ENCODE measurements around the gene PPP1CA. TPM values are rescaled to one million over a fixed set of nuclear protein-coding genes. Genes with fewer than 3 reads are reported as not detected.
A peak's percentile ranks its signal among the peaks of the same experiment; 100 is the strongest.
"Not testable (repeated sequence)": the region's sequence is repeated elsewhere in the genome, so short reads cannot be mapped to it uniquely, and the experiment has no call there.

Gene PPP1CA
- total and polyA plus RNA-seq, 2 donors (not counting 1 experiment from before 2014, with no cell fraction given): 104 to 135 TPM

DNA sequence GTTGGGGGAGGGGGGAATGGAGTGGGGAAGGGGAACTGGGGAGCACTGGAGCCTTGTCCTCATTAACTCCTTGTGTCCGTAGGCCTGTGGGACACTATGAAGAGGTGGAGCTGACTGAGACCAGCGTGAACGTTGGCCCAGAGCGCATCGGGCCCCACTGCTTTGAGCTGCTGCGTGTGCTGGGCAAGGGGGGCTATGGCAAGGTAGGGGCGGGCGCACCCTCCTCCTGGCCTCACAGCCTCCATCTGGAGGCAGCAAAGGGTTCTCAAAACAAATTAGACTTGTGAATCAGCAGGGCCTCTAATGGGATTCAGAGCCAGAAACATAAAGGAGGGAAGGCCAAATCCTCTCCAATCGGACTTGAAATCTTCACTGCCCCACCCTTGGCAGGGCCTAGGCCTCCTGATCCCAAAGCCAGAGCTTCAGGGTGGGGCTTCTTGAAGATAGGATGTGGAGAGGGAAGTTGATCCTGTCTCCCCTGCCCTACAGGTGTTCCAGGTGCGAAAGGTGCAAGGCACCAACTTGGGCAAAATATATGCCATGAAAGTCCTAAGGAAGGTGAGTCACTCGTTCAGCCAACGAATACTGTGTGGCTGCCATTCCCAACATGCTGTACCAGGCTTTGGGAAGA is 27.5 kb upstream of the PPP1CA start:
- Histone ChIP-seq H3K79me2 (ENCODE audit: control insufficient read depth, insufficient read depth, low read length) (peaks cover 10% of the 10 kb centered on the region), H3K4me2 (ENCODE audit: extremely low read depth, insufficient read depth, low read length) (peak overlapping the region; percentile 93), H3K36me3 (ENCODE audit: control insufficient read depth, insufficient read depth, low read length) (peaks cover 17% of the 10 kb centered on the region), H3K9ac (ENCODE audit: insufficient read depth, low read length) (peak overlapping the region; percentile 90), H3K27me3 (ENCODE audit: control insufficient read depth, insufficient read depth, low read length) (no peaks in the 10 kb centered on the region), H3K4me3 (replicated peaks in 1 of 4; ENCODE audit: control extremely low read depth in 1 of 4, insufficient read depth in 1 of 4, low read depth in 3 of 4, low read length in 4 of 4) (peak overlapping the region; percentile 62 to 93 (median 87)), H3K4me1 (ENCODE audit: control insufficient read depth, extremely low read depth, insufficient read depth, low read length) (peaks cover 2% of the 10 kb centered on the region), H3K9me3 (ENCODE audit: control insufficient read depth, insufficient read depth, low read depth, low read length) (no peaks in the 10 kb centered on the region), H4K20me1 (ENCODE audit: control insufficient read depth, extremely low read depth, insufficient read depth, low read length) (no peaks in the 10 kb centered on the region), H3K27ac (ENCODE audit: insufficient read depth, low read length) (peak overlapping the region; percentile 62), H2AFZ (ENCODE audit: low read length) (no peak overlapping the region)
- no peak for DNase-seq (ENCODE audit: low read depth in 2 of 2)
- TF ChIP-seq, protein P1, sequence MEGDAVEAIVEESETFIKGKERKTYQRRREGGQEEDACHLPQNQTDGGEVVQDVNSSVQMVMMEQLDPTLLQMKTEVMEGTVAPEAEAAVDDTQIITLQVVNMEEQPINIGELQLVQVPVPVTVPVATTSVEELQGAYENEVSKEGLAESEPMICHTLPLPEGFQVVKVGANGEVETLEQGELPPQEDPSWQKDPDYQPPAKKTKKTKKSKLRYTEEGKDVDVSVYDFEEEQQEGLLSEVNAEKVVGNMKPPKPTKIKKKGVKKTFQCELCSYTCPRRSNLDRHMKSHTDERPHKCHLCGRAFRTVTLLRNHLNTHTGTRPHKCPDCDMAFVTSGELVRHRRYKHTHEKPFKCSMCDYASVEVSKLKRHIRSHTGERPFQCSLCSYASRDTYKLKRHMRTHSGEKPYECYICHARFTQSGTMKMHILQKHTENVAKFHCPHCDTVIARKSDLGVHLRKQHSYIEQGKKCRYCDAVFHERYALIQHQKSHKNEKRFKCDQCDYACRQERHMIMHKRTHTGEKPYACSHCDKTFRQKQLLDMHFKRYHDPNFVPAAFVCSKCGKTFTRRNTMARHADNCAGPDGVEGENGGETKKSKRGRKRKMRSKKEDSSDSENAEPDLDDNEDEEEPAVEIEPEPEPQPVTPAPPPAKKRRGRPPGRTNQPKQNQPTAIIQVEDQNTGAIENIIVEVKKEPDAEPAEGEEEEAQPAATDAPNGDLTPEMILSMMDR (conservative IDR thresholded peaks at IDR 0.05 in 1 of 2, IDR thresholded peaks at IDR 0.05 in 1 of 2; ENCODE audit: low read depth in 1 of 2, low read length in 2 of 2): no peak
- TF ChIP-seq EZH2 (IDR thresholded peaks at IDR 0.05; ENCODE audit: low read length, missing control alignments): no peak

DNA sequence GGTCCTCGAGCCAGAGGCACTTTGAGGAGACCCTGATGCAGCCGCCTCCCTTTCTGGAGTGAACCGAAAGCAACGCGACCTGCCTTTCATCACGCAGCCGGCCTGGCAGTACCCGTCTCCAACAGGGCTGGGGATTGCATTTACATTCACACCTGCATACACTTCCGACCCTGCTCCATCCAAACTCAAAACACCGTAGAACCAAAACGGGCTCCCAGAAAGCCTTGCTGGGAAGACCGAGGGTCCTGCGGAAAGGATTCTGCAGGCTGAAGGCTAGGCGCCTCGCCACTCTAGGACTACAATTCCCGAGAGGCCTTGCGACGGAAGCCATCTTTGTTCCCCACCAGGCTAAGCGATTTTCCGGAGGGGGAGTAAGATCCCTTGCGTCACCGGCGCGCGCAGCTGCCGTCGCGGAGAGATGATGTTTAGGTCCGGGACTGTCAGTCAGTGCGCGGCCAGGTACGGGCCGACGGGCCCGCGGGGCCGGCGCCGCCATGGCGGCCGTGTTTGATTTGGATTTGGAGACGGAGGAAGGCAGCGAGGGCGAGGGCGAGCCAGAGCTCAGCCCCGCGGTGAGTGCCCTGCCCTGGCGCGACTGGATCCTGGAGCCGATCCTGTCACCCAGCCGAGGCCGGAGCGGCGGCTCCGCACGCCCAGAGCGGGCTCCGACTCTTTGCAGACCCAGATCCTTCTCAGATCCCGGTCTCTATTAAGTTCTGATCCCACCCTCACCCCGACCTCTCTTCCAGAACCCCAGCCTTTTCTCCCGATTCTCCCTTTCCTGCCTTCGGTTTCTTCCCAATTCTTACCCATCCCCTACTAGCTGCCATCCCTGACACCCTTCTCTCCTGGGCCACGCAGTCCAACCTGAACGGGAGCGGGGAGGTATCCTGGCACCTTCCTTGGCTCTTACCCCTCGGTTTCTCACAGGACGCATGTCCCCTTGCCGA is 26.7 kb upstream of the PPP1CA start, which contains the start of gene RPS6KB2:
RPS6KB2 (plus strand) TSS at position 443 of the 950 bp plus-strand sequence; CDS start at position 495, 52 bp downstream.
- no peaks in the 10 kb centered on the region for H4K20me1 ChIP-seq (ENCODE audit: control insufficient read depth, extremely low read depth, insufficient read depth, low read length)
- DNase-seq (ENCODE audit: low read depth in 2 of 2): peak; percentile 94 to 98
- no peaks in the 10 kb centered on the region for H3K27me3 ChIP-seq (ENCODE audit: control insufficient read depth, insufficient read depth, low read length)
- H3K4me1 ChIP-seq (ENCODE audit: control insufficient read depth, extremely low read depth, insufficient read depth, low read length): peaks cover 2% of the 10 kb centered on the region
- H3K9me3 ChIP-seq (ENCODE audit: control insufficient read depth, insufficient read depth, low read depth, low read length): no peaks in the 10 kb centered on the region
- peaks cover 10% of the 10 kb centered on the region for H3K79me2 ChIP-seq (ENCODE audit: control insufficient read depth, insufficient read depth, low read length)
- H3K36me3 ChIP-seq (ENCODE audit: control insufficient read depth, insufficient read depth, low read length): peaks cover 13% of the 10 kb centered on the region
- TF ChIP-seq, protein P1 (conservative IDR thresholded peaks at IDR 0.05 in 1 of 2, IDR thresholded peaks at IDR 0.05 in 1 of 2; ENCODE audit: low read depth in 1 of 2, low read length in 2 of 2): no peak
- no peak for TF ChIP-seq EZH2 (IDR thresholded peaks at IDR 0.05; ENCODE audit: low read length, missing control alignments)
- peak within 1 kb of the TSS; percentile 68 for H2AFZ ChIP-seq (ENCODE audit: low read length)
- H3K4me3 ChIP-seq (replicated peaks in 1 of 4; ENCODE audit: control extremely low read depth in 1 of 4, insufficient read depth in 1 of 4, low read depth in 3 of 4, low read length in 4 of 4): peak within 1 kb of the TSS; percentile 62 to 93 (median 87)
- peak within 1 kb of the TSS; percentile 90 for H3K9ac ChIP-seq (ENCODE audit: insufficient read depth, low read length)
- H3K4me2 ChIP-seq (ENCODE audit: extremely low read depth, insufficient read depth, low read length): peak within 1 kb of the TSS; percentile 93
- H3K27ac ChIP-seq (ENCODE audit: insufficient read depth, low read length): peak within 1 kb of the TSS; percentile 62

DNA sequence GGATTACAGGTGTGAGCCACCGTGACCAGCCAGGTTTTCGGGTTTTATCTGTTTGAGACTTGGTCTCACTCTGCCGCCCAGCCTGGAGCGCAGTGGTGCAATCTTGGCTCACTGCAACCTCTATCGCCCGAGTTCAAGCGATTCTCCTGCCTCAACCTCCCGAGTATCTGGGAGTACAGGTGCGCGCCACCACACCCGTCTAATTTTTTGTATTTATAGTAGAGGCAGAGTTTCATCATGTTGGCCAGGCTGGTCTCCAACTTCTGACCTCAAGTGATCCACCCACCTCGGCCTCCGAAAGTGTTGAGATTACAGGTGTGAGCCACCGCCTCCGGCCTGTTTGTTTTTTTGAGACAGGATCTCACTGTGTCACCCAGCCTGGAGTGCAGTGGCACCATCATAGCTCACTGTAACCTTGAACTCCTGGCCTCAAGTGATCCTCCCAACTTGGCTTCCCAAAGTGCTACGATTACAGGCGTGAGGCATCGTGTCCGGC is 25.8 kb upstream of the PPP1CA start:
- H3K9me3 ChIP-seq (ENCODE audit: control insufficient read depth, insufficient read depth, low read depth, low read length); H3K27me3 ChIP-seq (ENCODE audit: control insufficient read depth, insufficient read depth, low read length); DNase-seq (ENCODE audit: low read depth in 2 of 2); H3K79me2 ChIP-seq (ENCODE audit: control insufficient read depth, insufficient read depth, low read length); H3K36me3 ChIP-seq (ENCODE audit: control insufficient read depth, insufficient read depth, low read length); H3K4me1 ChIP-seq (ENCODE audit: control insufficient read depth, extremely low read depth, insufficient read depth, low read length); H4K20me1 ChIP-seq (ENCODE audit: control insufficient read depth, extremely low read depth, insufficient read depth, low read length): not testable (repeated sequence)
- peak overlapping the region; percentile 51 for H3K9ac ChIP-seq (ENCODE audit: insufficient read depth, low read length)
- peak overlapping the region; percentile 62 for H3K27ac ChIP-seq (ENCODE audit: insufficient read depth, low read length)
- H2AFZ ChIP-seq (ENCODE audit: low read length): peak overlapping the region; percentile 65
- peak overlapping the region; percentile 49 for H3K4me2 ChIP-seq (ENCODE audit: extremely low read depth, insufficient read depth, low read length)
- H3K4me3 ChIP-seq (replicated peaks in 1 of 4; ENCODE audit: control extremely low read depth in 1 of 4, insufficient read depth in 1 of 4, low read depth in 3 of 4, low read length in 4 of 4): peak overlapping the region; percentile 62 to 93 (median 87)

Measured in fibroblast of lung (primary cell).